Globus pallidus (tissue), 1 donor: Measurements from ENCODE around the gene ALK.

Experiments
- DNase-seq: peaks from one replicate; pipeline ENCODE4 v3.0.0-alpha.2; 2015; ENCODE audit warnings: low spot score

Gene ALK

DNA sequence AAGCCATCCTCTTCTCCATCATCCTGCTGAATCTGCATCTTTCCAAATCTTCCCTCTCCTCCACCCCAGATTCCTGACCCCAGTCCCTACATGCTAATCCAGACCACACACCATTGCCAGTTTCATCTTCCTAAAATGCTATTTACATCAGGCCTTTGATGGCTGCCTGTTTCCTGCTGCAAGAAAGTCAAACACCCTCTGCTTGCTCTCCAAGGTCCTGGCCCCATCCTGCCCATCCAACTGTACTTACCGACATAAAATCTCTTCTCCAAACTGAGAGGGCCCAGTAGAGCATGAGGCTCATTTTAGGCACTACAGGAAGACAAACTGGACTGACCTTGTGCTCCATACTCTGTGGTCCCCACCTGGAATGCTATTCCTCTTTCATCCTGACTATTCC, 19.0 kb downstream of the ALK start:
- DNase-seq: no peak

DNA sequence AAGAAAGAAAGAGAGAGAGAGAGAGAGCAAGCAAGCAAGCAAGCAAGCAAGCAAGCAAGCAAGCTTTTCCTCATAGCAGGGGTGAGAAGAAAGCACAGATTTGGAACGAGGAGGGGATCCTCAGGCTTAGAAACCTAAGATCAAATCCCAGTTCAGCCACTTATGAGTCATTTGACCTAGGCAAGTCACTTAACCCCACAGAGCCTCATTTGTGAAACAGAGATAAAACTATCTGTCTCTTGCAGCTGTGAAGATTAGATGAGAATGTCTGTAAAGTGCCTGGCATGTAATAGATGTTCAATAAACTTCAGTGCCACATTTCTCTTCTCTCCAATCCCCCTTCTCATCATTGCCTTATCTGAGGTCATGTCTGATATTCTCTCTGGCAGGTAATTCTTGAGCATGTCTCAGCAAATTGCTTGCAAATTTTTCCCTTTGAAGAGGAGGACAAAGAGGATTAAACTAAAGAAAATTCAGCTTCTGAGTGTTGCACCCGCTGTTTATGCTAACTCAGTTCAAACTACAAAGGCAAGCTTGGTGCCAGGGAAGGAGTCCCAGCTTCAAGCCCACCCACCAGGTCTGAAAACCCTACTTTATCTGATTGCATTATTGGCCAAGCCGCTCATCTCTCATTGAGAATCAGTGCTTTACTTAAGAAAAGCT, 20.3 kb downstream of the ALK start:
- DNase-seq: no peak

DNA sequence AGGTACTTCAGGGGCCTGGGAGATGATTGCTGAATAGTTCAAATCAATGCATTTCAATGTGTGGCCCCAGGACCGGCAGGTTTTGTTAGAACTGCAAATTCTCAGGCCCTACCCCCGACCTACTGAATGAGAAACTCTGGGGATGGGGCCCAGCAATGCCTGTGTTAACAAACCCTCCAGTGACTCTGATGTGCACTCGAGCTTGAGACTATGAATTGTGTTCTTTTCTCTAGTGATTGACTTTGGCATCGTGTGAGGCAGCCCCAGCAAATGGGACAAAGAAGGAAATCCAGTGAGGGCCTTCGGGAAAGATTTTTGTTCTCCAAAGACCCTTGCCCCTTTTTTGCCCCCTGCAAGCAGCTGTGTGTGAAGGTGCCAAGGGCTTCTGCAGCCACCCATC, 22.4 kb downstream of the ALK start:
- no peak for DNase-seq

DNA sequence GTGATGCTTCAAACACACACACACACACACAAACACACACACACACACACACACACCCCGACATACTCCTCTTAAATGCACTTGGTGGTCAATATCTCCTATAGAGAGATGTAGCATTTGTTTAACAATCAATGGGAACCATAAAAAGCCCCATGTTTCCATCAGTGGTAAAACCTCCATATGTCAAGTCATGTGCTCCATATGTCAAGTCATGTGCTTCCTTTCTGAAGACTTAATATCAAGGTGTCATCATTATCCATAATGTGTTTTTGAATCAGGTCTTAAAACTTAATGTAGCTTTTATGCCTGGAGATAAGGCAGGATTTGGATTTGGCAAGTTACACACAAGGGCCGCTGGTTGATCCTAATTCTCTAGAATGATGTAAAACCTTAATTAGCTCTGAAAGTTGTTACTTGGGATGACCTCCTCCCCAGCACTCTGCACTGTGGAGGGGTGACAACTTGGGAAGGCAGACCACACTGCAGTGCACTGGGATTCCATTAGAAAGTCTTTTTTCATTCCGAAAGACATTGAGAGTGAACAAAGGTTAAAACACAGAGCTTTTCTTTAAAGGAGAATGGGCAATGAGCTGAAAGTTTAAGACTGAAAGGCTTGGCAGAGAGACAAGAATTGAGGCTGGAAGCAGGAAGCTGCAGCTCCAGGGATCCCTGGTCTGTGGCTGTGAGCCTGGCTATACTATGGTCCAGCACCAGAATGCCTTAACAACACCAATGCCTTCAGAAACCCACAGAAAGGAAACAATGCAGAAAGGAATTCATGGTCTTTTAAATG, 26.4 kb downstream of the ALK start:
- DNase-seq: no peak

DNA sequence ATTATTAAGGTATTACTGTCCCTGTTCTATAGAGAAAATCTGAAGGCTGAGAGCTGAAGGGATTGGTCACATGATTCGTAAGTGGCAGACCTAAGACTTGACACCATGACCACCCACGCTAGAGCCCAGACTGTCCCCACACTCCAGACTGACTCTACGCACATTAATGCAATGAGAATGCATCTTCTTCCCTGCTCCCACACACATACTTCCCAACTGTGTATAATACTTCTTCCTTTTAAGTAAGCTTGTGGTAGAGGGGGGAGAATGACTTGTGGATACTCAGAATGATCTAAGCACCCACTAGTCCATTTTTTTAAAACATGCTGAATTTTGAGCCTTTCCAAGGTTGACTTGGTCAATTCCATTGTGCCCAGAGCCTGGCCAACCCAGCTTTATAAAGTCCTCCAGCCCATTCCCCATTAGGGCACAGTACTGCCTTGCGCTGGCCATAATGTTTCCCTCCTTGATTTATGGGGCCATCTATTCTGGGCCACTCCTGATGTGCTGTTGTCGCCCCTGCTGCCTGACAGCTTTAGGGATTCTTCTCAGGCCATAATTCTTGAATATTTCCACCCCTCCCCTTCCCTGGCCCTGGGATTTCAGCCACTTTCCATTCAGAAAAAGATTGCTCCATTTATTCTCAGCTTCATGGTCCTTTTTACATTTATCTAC, 28.7 kb downstream of the ALK start:
- DNase-seq: no peak

DNA sequence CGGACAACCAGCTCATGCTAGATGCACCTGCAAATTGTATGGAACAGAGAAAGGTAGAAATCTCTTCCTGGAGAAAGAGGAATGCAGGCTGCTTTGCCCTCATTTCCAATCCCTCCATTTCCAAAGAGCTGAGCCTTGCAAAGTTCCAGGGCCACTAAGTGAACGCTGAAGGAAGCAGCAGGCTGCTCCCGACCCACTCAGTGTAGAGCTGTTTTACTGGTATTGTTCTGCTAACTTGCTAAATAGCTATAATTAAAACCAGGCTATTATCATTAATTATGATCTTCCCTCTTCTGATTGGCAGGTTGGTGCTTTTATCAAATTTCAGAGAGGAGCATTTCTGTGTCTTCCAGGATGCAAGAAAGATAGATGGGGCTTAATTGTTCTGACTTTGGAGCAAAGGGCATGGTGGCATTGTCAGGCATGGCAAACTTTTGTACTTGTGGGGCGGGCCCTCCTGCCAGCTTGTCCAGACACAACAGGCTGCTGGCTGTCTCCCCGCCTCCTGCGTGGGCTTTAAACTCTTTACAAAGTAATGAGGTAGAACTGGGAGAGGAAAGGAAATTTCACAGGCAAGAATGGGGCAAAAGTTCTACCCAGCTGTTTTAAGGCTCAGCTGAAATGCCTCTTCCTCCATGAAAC, 40.2 kb downstream of the ALK start:
- no peak for DNase-seq

DNA sequence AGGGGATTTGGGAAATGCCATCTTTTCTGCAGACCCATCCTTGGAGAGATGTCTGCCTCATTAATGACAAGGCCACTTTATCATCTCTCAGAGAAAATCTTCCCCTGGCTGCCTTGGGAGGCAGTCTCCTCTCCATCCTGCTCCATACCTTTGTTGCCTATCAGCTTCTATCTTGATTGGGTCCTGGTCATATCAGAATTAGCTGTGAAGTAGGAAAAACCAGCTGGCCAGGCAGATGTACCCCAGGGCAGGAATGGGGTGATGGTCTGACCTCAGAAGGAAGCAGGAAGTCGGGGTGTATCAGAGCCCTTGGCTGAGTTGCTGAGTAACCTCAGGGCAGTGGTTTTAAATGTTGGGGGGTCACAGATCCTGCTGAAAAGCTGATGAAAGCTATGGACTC, 41.3 kb downstream of the ALK start:
- DNase-seq: no peak

DNA sequence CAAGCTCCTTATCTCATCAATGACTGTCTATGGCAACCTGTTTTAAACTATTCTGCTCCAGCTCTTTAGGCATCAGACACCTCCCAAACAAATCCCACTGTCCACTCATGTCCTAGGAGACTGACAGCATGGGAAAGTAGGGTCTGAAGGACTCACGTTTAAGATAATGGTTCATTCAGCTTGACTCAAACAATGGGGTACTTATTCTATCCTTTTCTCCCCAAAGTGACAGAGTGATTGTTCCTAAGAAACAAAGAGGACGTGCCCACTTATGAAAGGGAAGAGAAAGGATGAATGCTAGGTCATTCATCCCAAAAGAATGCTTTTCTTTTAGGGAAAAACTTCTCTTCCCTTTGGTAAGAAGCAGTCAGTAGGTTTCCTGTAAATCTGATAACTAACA, 41.9 kb downstream of the ALK start:
- no peak for DNase-seq

DNA sequence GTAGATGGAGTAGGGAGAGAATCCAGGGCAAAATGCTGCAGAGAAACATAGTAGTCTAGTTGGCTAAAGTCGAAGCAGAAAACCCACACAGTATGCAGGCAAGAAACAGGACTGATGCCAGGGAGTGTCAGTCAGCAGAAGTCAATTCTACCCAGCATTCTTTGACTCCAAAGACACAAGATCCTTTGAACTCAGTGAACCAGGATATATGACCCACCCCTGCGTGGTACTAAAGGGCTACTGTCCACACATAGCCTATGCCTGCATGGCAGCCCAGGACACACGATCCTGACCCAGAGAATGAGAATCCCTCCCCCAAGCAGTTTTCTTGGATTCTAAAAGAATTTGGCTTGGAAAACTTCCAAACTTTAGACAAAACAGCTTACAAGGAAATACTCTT, 42.5 kb downstream of the ALK start:
- DNase-seq: no peak

DNA sequence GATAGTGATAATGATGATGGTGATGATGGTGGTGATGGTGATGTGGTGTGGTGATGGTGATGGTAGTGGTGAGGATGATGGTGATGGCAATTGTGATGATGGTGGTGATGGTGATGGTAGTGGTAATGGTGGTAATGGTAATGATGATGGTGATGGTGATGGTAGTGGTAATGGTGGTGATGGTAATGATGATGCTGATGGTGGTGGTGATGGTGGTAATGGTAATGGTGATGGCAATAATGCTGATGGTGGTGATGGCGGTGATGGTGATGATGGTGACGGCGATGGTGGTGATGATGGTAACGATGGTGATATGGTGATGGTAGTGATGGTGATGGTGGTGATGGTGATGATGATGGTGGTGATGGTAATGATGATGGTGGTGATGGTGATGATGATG, 45.0 kb downstream of the ALK start:
- DNase-seq: no peak

DNA sequence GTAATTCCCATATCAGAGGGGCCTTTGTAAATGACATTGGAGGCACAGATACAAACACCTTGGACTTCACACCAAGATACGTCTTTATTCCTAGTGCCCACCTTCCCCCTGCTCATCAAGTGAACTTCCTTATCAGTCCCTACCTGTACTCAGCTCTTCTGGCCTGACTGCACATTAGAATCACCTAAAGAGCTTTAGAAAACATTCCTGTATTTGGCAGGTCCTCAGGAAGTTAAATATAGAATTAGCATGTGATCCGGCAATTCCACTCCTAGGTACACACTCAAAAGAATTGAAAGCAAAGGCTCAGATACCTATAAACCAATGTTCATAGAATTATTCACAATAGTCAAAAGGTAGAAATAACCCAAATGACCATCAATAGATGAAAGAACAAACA, 46.6 kb downstream of the ALK start:
- DNase-seq: no peak

DNA sequence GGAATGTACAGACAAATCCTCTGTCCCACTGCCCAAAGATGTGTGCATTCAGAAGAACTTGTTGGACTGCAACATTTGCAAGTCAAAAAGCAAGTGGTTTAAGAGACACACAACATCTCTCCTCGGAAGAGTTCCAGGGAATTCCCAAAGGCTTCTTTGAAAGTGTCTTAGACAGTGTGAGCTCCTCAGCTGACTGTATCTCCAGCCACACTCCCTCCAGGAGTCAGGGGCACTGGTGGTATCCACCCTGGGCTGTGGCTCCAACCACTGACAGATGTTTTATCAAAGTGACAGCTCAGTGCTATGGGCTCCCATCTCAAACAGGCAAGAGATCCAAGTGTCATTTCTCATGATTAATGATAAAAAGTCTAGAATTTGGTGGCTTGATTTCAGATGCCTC, 48.5 kb downstream of the ALK start:
- no peak for DNase-seq

DNA sequence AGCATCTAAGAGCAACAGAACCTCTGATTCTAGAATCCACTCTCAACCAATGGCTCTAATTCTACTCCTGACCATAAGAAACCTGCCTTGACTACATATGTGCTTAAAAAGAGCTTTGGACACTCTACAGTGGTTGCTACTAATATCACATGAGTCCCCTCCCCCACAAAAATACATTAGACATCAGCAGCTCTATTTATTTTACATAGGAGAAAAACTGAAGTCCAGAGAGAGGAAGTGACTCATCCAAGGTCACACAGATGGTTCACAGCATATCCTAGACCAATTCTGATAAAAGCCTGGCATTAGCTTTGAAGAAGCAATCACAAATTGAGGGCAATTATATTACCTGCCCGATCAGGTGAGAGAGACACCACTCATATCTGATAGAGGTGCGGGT, 49.8 kb downstream of the ALK start:
- DNase-seq: no peak

DNA sequence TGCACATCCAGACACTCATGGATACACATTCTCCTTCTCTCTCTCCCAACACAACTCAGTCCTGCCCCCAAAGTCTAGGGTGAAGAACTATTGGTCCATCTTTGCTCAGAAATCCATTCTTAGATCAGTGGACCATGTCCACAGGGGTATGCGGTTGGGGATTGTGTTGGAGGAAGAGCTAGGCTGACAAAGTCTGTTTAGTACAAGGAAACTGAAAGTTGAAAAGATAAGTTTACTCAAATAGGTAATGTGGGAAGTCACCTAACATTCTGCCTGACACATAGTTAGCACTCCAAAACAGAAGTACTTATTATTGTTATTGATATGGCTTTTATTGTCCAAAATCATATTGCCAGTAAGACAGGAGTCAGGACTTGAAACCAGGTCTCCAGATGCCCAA, 55.9 kb downstream of the ALK start:
- no peak for DNase-seq

DNA sequence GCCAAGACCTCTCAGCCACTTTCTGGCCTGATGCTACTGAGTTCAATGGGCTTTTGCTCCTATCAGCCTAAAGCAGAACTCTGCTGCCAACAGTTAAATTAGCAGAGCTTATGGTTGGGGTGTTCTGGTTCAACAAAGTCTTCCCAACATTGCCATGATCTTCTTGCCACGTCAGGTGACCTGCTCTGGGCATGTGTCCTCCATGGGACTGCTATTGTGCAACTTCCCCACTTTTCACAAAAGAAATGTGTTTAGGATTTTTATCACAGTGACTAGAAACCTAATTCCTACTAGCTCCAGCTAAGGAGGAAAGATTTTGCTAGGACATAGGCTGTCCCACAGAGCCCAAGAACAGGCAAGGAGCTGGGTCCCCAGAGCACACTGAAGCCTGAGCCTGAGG, 56.4 kb downstream of the ALK start:
- DNase-seq: no peak

DNA sequence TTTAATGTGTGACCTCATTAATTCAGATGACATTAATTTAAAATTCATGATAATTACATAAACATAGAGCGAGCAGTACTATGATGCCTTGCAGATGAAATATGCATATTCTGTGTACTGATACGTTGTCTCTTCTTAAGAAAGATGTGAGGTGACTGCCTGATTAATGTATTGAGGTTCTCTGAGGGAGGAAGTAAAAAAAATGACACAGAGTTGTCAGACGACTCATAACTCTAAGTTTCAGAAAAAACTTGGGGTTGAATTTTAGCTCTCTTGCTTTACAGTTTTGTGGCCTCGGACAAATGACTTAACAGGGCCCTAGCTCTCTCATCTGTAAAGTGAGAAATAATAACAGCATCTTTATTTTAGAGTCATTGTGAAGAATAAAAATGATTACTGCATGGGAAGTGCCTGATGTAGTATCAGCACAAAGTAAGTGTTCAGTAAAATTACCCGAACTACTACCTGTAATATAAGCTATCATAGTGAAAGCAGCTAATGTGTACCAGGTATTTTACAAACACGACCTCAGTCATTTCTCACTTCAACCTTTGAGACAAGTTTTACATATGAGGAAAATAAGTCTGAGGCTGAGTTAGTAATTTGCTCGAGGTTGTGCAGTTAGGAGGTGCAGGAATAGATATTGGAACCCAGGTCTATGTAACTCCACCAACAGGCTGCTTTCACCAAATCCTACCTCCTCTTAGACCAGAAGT, 65.3 kb downstream of the ALK start:
- no peak for DNase-seq

DNA sequence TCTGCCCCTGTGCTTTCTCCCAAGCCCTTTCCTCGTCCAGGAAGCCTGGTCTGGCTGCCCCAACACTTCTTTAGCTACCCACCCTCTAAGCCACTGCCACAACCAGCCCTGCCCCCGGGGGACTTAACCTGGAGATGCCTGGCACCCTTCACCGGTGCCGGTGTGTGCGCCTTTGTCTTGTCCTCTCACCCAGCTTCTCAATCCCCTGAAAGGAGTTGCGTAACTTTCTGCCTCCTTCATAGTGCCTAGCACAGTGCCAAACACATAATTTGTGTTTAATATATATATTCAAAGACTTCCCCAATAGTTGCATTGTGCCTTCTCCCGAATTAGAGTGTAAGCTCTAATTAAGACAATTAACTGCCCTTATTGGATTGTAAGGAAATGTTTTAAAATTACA, 70.6 kb downstream of the ALK start:
- no peak for DNase-seq

DNA sequence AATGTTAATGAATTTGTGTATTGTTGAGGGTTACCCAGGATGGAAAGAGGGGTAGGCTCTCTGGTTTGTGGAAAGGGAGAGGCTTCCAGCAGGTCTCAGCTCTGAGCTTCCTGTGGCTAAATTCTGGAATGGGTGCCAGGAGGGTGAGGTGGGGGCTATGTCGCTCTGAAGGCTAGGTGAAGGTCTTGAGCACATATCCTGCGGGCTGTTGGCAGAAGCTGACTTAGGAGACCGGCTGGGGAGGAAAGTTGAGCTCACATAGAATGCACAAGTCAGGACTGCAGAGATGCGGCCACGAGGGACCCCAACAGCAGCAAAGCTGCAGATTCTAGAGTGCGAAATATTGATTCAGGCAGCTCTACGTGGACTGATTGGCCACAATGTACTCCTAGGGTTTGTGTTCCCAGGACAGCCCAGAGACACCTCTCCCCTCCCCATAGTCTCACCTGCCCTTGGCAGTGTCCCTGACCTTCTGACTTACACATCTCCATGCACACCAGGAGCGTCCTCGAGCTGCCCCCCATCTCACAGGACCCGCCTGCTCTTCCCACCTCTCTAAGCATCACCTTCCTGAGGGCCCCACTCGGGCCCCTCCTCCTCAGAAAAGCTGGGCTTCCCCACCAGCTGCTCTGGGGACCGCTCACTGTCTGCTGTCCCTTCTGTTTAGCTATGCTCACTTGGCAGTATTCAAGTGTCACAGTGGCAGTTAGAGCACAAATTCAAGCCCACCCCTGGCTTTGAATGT, 72.6 kb downstream of the ALK start:
- DNase-seq: no peak

DNA sequence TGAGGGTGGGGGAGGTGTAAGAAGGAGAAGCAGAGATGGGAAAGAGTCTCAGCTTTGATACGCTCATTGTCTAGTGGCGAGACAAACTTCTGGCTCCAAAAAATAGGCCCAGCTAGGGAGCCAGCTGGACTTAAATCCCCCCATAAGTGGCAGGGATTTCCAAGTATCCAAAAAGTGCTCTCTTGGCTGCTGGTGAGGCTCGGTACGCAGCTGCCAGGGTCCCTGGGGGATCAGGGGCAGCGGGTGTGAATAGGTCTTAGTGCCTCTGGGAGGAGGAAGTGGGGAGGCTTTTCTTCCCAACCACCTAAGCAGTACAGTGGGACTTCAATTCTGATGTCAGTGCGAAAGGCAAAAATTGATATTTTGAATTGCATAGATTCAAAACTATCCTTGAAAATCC, 73.5 kb downstream of the ALK start:
- no peak for DNase-seq

DNA sequence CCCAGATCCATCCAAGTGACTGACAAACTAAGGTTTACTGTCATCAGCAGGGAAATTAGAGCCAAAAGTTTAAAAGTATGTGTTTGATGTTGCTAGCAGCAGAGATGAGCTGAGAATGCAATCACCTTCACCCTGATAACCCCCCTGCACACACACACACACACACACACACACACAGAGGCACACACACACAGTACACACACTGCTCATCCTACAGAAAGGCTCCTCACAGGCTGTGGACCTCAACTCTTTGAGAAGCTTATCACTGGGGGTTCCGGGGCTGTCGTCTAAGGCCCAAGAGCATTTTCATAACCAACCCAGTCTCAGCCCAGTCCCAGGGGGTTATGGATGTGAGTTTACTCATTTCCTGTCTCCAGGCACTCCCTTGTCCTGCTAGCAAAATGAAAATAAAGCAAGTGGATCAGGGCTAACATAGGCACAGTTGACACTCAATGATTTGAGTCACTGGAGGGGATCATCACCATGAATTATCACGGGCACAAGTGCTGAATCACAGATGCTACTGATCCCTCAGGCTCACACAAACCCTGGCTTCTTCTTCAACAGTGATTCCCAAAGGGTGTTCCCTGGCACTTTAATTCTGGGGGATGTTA, 76.6 kb downstream of the ALK start:
- DNase-seq: no peak

DNA sequence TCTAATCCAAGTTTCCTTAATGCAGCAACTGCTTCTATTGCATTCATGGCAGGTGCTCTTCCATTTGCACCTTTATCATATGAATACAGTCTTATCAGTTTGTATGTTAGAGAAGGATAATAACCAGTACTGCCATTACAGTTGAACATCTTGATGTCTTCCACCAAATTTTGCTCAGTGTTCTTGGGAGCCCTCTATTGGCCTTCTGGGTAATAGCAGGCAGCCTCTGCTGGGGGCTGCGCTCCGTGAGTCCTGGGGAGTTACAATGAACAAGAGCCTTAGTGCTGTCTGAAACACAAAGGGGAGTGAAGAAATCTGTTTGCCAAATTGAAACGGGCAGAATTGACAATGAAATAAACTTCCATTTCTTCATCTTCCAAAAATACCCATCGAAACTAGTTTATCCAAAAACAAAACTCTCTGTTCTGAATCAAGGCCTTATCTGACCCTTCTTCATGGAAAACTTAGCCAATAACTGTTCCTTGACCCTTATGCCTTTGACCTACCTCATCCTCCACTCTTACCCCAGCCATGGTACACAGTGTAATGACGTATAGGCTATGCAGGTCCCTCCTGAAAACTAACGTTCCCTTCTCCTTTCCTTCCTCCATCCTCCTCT, 79.9 kb downstream of the ALK start:
- DNase-seq: no peak
